Activated naive CD4-positive, alpha-beta T cell treated with anti-CD3 and anti-CD28 coated beads, Interleukin-2, amount 50 U/mL, for 16 hours (primary cell): ENCODE results near the gene THAP7.
"Not testable (repeated sequence)": the region's sequence is repeated elsewhere in the genome, so short reads cannot be mapped to it uniquely, and the experiment has no call there.

Source experiments
- DNase-seq: peaks from one replicate; pipeline ENCODE4 v3.0.0-alpha.2; 2020

THAP7 gene

DNA sequence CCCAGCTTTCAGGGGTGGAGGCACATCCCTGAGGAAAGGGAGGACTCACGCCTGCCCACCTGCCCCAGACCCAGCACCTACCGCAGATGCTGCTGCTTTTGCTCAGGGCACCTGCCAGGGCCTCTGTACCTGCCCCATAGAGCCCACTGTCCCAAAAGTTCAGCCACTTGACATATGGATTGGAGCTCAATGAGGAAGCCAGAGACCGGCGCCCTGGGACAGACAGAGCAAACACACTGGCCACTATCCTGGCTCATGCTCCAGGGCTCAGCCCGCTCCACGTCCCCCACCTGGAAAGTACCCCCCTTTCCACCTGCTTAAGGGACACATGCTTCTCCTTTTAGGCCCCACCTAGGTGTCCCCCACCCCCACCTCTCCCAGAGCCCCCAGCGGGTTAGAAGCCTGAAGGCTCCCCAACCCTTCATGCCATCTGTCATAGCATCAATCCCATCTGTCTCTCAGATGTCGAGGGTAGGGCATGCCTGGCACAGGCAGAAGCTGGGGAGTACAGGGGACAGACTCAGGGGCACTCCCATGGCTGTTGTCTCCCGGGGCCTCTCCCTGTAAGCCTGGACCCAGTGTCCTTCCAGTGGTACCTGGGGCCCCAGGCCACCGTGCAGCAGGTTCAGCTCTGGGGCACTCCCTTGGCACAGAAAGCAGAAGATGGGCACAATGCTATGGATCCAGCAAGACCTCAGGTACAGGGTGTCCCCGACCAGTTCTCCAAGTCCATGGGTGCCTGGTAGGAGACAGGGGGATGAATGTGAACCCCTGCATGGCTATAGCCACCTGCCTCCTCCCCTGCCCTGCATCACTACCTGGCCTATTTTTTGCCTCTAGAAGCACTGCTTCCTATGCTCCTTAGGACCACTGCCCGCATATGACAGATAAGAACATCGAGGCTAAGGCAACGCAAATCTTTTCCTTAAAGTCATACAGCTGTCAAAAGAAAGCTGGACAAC, 10.8 kb upstream of the THAP7 start:
- no peak for DNase-seq

DNA sequence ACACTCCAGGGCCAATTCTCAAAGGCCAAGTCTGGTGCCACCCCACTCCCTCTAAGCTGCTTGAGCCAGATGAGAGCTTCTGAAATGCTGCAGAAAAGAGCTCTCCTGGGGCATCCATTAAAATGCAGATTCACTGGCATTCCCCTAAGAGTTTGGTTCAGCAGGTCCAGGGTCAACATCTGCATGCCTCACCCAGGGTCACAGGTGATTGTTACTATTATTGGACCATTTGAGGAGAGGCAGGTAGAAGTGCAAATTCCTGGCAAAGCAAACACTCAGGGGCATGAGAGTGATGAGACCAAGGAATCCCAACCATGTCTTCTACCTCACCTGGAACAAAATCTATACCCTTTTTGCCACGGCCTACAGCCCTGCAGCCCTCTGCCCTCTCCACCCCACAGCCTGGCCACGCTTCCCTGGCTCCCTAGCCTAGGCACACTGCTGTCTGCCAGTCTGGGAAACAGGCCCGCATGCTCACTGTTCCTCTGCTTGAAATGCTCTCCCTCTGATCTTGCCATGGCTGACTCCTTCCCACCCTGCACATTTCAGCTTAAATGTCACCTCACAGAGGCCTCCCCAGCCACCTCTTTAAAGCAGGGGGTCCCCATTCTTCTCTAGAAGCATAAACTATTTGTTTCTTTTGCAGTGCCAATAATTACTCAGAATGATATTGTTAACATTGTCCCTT, 8.7 kb upstream of the THAP7 start:
- no peak for DNase-seq

DNA sequence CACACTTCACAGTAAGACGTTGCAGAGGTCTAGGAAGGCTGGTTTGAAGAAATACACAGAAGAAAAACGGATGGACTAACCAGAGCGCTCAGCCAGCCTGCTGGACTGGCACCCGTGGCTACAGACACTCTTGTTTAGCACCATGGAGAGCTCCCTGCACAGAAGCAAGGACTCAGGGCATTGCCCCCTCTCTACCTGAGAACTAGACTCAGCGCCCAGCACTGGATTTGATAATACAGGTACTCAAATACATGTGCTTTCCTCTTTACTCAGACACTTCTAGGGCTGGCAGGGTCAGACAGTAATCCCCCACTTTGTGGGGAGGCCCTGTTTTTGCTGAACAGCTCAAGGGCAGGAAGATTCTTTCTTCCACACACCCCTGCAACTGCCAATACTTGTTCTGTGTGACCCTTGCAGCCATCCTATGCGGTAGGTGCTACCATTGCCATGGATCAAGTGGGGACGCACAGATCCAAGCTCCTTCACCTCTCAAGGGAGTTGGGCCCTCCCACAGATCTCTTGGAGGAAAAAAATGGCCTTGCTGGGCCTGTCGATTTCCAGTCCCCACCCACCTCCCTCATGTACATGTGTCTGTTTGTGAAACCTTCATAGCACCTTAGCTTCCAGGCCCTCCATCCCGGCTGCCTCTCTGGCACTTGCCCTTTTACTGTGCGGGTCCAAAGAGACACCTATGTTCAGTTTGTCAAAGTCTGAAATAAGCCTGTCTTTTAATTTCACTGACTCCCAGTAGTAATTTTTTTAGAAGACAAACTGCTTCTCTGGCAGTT, 7.9 kb upstream of the THAP7 start:
- DNase-seq, result no peak

DNA sequence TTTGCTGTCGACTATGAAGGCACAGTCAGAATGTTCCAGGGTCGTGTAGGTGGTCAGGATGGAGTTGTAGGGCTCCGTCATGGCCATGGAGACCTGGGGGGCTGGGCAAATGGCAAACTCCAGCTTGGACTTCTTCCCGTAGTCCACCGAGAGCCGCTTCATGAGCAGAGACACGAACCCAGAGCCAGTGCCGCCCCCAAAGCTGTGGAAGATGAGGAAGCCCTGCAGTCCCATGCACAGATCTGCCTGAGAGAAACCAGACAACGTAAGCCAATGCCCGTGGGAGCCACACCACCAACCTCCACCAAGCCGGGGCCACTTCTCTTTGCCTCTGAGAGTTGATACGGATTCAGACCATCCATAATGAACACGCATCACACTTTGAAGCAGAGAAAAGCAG, 7.3 kb upstream of the THAP7 start:
- DNase-seq, result not testable (repeated sequence)

DNA sequence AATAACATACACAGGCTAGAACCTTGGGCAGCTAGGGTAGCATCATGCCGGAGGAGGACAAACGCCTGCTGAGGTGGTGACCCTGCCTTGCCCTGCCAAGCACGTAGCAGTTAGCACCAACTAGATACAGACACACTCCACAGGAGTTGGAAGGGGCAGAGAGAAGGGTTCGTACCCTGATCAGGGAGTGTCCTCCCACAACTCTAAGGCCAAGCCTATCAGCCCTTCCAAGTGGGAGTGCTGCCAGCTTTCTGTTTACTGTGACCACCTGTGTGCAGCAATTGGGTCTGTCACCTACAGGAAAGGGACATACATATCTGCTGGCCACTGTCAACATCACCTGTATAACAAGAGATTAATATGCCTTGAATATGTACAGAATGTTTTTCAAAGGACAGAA, 1.9 kb upstream of the THAP7 start:
- no peak for DNase-seq

DNA sequence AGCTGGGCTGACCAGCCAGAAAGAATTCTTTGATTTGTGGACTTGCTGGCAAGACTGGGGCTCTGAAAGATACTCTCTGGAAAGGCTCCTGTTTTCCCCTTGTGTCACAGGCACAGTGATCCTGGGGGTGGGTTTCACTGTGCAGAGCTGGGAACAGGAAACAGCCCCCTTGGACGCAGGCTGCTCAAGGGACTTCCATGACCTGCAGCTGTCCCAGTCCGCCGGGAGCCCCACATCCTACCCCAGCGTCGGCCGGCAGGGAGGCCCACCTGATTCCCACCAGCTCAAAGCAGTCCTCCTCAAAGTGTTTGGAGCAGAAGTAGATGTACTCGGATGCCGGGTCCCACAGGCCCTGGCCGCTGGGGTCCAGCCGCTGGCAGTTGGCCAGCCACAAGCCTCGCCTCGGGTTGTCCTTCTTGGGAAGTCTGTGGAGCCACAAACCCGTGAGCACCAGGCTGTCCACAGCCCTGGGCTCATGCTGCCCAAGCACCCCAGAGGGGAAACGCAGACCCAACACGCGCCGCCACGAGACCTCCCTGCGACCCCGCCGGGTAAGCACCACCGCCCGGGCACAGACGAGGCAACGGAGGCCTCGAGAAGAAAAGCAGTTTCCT, 824 bp downstream of the THAP7 start:
- DNase-seq, result no peak

DNA sequence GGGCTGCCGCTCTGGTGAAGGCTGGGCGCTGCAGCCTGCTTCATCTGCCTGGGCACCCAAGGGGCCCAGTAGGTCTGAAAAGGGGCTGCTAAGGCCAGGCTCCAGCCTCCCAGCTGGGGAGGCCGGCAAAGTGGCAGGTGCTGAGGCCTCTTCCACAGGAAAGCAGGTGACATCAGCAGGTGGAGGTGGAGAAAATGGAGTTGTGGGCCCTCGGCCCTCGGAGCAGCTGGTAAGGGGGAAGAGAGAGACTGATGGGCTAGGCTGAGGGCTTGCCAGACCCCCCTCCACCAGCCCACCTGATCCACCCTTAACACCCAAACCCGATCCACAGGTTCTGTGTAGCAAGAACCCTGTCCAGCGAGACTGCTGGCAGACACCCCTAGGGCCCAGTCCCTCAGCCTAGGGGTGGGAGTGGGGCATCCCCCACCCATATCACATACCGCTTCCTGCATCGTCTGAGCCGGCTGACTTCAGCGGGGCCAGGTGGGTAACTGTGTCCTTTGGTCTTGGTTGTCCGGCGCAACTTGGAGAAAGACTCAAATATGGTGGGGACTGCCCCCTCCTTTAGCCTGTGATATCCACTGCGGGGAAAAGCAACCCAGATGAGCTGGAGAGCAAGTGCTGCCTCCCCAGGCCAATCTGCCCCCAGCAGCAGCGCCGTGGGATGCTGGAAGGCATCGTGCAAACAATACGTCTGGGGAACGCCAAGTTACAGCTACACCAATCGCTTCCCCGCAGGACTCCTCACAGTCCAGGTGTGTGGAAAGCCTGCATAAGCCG, 1.5 kb downstream of the THAP7 start:
- no peak for DNase-seq

DNA sequence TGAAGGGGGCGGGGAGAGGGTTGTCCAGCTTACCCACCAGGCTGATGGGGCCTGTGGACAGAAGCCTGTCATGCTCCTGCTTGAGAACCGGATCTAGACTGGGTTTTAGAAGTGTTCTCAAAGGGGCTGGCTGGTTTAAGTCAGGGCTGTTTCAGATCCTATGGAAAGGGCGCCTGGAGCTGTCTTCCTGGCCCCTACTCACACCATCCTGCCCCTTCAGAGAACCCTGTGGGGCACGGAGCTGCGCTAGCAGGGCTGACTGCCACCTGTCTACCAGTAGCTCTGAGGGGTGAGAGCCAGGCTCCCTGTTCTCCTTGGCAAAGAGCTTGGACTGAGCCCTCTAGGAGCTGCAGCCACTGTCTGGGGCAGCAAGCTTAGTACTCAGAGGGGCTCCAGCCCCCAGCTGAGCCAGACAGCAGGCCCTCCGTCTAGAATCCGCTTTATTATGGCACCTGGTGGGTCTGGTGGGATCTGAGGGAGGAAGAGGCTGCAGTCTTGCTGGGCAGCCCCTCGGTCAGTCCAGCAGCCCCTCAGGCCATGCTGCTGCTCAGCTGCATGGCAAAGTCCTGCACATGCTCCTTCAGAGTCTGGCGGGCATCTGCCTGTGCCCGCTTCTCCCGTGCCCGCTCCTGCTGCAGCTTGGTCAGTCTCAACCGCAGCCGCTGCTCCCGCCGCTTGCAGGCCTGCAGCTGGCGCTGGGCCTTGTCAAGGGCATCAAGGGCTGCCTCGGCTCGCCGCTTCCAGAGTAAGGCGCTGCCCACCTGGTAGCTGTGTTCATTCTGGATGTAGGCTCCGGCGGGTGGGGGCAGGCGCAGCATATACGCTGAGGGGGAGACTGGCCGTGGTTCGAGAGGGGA, 2.3 kb downstream of the THAP7 start:
- no peak for DNase-seq

DNA sequence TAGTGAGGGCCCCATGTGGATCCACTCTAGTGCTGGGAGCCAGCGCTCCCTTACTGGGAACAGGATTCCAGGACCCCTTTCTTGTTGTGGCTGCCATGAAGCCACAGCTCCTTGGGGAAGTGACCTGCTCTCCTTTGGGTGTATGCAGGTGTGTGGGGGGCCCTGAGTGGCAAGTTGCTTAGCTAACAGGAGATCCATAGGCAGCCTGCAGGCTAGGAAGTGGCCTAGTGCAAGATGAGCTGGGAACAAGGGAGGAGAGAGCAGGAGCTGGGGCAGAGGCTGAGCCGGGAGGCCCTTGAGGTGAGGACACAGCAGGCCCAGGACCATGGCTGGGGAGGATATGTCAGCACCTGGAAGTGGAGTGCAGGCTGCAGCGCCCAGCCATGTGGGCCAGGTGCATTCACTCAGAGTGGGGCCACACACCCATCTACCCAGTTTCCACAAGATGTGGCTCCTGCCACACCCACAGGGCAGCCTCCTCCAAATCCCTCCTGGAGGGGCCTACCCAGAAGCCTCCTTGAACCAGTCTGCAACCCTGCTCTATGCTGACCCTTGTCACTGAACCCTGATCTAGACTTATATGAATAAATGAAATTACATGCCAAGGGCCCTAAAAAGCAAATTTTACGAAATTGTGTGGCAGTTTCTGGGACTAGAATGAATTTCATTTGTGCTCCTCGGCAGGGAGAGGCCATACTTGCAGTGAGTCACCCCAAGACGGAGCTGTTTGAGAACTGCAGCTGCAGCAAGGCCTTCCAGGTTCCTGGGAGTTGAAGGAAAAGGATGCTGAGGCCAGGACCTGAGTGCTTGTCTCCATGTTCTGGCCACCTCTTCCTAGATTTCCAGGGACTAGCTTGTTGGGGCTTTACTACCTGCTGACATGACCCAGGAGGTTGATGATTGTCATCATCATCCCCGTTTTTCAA, 3.2 kb downstream of the THAP7 start:
- DNase-seq, result no peak

DNA sequence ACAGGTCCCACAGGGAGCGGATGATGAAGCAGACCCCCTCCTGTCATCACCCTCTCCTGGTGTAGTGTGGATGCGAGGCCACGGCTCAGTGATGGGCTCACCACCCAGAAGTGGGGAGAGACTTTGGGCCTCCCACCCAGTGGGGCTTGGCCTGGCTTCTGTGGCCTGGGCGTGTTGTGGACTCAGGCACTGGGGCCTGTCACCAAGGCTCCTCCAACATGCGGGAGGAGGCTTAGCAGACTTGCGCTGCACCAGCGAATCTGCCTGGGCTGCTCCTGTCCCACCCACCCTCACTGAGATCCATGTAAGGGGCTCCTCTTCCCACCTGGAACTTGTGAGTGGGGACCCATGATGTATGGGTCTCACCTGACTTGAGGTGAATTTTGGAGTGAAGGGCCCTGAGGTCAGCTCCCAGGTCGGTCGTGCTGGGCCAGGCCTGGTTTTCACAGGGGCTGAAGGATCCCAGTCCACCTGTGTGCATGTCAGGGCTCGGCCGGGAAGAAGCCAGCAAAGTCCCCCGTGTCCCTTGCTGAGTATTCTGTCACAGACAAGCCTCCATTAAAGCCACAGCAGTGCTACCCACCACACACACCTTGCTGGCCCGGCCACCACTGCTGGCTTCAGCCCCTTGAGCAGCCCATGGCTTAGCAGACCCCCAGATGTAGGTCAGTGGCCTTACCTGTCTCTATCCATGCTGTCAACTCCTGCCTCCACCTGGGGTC, 4.2 kb downstream of the THAP7 start:
- DNase-seq, result no peak

DNA sequence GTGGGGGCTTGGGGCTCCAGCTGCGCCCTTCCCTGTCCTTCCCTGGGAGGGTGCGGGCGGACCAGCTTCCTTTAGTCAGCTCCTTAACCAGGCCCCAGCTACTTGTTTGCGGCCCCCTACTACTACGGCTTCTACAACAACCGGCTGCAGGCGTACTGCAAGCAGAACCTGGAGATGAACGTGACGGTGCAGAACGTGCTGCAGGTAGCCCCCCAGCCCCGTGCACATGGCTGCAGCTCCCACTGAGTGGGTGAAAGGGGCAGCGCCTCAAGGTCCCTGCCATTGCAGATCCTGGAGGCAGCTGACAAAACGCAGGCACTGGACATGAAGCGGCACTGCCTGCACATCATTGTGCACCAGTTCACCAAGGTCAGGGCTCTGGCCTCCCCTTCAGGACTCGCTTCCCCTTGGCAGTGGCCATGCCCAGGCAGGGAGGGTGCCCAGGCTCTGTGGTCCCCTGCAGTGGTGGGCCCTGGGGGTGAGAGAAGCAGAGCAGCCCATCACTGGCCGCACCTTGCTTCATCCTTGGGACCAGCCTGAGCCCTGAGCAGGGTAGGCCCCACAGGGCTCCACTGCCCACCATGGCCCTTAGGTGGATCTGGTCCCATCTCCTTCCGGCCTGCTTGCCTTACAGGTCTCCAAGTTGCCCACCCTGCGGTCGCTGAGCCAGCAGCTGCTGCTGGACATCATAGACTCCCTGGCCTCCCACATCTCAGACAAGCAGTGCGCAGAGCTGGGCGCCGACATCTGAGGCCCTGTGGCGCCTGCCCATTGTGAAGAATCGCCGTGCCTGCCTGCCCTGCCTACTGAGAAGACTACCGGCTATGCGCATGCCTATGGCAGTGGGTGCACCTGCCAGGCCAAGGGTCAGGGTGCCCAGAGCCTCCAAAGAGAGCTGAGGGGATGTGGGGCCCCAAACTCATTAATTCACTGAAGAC, 5.1 kb downstream of the THAP7 start:
- DNase-seq, result no peak

DNA sequence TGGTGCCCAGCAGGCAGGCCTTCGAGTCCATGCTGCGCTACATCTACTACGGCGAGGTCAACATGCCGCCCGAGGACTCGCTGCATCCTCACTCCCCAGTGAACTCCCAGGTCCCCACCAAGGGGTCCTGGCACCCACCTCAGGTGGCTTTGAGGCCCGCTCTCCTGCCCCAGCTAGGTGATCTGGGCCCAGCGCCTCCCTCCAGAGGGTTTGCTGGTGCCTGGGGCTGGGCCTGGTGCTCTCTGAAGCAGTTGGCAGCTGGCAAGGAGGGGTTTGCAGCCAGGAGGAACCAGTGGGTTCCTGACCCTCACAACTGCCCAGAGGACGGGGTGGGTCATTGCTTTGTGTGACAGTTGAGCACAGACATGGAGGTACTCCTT, 5.9 kb downstream of the THAP7 start:
- no peak for DNase-seq

DNA sequence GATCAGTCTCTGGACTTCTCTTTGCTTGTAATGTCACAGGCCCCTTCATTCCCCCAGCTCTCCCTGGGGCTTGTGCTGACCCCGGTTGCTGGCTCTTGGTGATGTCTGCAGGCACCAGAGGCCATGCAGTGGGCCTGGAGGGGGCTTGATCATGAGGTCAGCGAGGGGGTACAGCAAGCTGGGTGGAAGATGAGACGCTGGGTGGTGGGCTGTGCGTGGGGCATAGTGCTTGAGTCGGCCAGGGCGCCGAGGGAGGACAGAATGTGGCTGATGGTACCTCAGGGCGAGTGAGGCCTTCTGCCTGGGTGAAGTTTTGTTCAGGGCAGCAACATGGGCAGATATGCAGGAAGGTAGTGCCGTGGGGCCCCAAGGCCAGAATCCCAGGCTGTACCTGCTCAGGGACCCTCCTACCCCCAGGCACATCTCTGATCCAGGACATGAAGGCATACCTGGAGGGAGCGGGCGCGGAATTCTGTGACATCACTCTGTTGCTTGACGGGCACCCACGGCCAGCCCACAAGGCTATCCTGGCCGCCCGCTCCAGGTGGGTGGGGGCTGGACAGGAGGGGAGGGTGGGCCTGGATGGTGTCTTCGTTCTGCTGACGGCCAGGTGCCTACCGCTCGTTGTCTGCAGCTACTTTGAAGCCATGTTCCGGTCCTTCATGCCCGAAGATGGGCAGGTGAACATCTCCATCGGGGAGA, 6.4 kb downstream of the THAP7 start:
- DNase-seq, result no peak

DNA sequence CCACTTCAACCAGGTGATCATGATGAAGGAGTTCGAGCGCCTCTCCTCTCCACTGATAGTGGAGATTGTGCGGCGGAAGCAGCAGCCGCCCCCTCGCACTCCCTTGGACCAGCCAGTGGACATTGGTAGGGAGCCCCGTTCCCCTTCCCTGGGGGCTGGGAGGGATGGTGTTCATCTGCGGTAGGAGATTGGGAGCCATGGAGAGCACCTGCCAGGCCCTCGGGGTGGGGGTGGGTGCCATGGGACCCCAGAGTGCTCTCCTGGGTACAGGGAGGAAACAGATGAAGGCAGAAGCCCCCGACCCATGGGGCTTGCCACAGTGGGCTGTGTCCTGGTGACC, 7.0 kb downstream of the THAP7 start:
- DNase-seq, result no peak

DNA sequence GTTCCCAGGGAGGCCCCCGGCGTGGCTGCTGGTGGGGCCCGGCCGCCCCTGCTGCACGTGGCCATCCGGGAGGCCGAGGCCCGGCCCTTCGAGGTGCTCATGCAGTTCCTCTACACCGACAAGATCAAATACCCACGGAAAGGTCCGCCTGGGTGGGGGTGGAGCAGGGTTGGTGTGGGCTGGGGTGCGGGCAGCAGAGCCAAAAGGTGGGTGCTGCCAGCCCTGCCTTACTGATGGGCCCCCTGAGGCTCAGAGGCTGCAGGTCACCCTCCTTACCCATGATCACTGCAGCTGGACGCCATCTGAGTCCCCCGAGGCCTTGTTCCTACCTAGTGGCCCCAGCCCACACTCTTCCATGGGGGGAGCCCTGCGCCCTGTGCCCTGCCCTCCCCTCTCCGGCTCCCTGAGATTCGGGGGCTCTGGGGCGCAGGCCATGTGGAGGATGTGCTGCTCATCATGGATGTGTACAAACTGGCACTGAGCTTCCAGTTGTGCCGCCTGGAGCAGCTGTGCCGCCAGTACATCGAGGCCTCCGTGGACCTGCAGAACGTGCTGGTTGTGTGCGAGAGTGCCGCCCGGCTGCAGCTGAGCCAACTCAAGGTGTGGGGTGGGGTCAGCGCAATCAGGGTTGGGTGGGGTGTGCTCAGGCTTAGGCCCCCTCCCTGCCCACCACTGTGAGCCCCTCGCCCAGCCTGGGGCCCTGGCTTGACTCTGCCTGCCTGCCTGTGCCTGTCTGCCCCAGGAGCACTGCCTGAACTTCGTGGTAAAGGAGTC, 7.6 kb downstream of the THAP7 start:
- no peak for DNase-seq

DNA sequence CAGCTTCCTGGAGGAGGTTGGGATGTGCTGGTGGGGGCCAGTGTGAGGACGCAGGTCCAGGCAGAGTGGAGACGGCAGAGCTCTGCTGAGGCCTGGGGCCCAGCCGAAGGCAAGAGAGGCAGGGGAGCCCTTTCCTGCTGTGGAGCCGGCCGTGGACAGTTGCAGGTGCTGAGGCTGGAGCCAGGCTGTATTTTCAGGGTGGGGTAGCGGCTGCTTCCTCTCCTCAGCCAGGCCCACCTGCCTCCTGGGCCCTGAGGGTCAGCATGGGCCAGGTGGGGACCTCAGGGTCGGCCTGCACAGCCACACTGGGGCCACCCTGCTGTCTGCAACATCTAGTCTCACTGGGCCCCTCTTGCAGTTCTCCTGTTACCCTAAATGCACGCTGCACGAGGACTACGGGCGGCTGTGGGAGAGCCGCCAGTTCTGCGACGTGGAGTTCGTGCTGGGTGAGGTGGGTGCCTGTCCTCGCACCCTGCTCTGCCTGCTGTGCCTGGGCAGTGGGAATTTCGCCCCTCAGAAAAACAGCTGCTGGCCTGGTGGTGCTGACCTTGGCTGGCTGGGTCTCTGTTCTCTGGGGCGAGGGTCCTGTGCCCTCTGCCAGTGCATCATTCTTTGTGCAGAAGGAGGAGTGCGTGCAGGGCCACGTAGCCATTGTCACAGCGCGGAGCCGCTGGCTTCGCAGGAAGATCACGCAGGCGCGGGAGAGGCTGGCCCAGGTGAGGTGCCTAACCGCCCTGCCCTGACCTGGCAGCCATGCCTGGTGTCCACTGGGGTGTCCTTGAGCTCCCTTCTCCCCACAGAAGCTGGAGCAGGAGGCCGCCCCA, 8.4 kb downstream of the THAP7 start:
- DNase-seq, result no peak
